Esophagus muscularis mucosa (tissue), 4 donors: ENCODE results near the gene RHBDD2. TPM values are rescaled to one million over a fixed set of nuclear protein-coding genes. Genes with fewer than 3 reads are reported as not detected.

Experiments used
- DNase-seq: peaks from one replicate; pipeline ENCODE4 v3.0.0-alpha.2; 2017; ENCODE audit errors: extremely low spot score
- H3K27ac ChIP-seq, 4 donors: fragments of 200-600 bp; sonication (generic); replicated peaks in 1 of 4; 1 replicate in 3 of 4; 2 replicates in 1 of 4; pipeline ENCODE4 v1.5.1; 2016 to 2019; ENCODE audit warnings: mild to moderate bottlenecking in 1 of 4
- H3K27me3 ChIP-seq, 4 donors: fragments of 200-600 bp; sonication (generic); one replicate each; pipeline versions ENCODE4 v1.5.1 to v1.6.0; 2016 to 2019
- H3K36me3 ChIP-seq, 4 donors: fragments of 200-600 bp; sonication (generic); one replicate each; pipeline ENCODE4 v1.5.1; 2016 to 2019
- H3K4me1 ChIP-seq, 4 donors: fragments of 200-600 bp; sonication (generic); one replicate each; pipeline ENCODE4 v1.5.1; 2016 to 2019
- H3K4me3 ChIP-seq, 4 donors: fragments of 200-600 bp; sonication (generic); 1 replicate in 2 of 4; 2 replicates in 2 of 4; pipeline ENCODE4 v1.5.1; 2016 to 2019; ENCODE audit warnings: mild to moderate bottlenecking in 4 of 4, moderate library complexity in 1 of 4
- H3K9me3 ChIP-seq, 4 donors: fragments of 200-600 bp; sonication (generic); 1 replicate in 3 of 4; 2 replicates in 1 of 4; pipeline ENCODE4 v1.5.1; 2016 to 2019
- CTCF ChIP-seq, 3 experiments: fragments of 200-600 bp in 2 of 3; fragments of 450-650 bp in 1 of 3; sonication (generic) in 2 of 3; IDR thresholded peaks; one replicate each; pipeline ENCODE4 v1.5.1; 2017 to 2019; ENCODE audit warnings: antibody characterized with exemption in 3 of 3, mild to moderate bottlenecking in 2 of 3, moderate library complexity in 1 of 3
- EP300 ChIP-seq: sonication (generic); formaldehyde crosslinking; IDR thresholded peaks from one replicate; pipeline ENCODE4 v1.6.1; 2017; ENCODE audit warnings: antibody characterized with exemption
- POLR2A ChIP-seq: fragments of 450-650 bp; IDR thresholded peaks from one replicate; pipeline ENCODE4 v1.6.1; 2017; ENCODE audit warnings: antibody characterized with exemption, moderate library complexity, mild to moderate bottlenecking, low read depth
- POLR2AphosphoS5 ChIP-seq, 2 donors: sonication (generic); formaldehyde crosslinking; IDR thresholded peaks; one replicate each; pipeline ENCODE4 v1.6.1; 2017; ENCODE audit warnings: antibody characterized with exemption in 2 of 2
- WGBS: methylation state at CpG from one replicate; pipeline ENCODE4 v1.1.5; 2018; 5-methylcytosine and 5-hydroxymethylcytosine counted together
- intact Hi-C: fragments of 100-400 bp; cut with DNase I; formaldehyde crosslinking; loops from one replicate; pipeline ENCODE4 v1.15.1; 2023
- total RNA-seq, 4 donors: library from RNA; depleted of rRNA; stranded (reverse); fragments of >200 nt; gene quantifications; one replicate each; pipeline versions ENCODE4 v1.1.0 to v1.2.1, GENCODE V29; 2016

The RHBDD2 gene
- total RNA-seq, 4 donors from 2014 or later: 19.1 to 40.2 (median 32.6) TPM

- Histone ChIP-seq H3K9me3 (no peaks in the 10 kb centered on the region), H3K4me1 (peaks cover 0 to 8% (median 4%) of the 10 kb centered on the region in 4 donors), H3K27ac (peak overlapping the region in 2 of 4 donors; percentile 40 to 47), H3K36me3 (peaks cover 6 to 16% (median 12%) of the 10 kb centered on the region in 4 donors), H3K4me3 (no peak overlapping the region), H3K27me3 (no peaks in the 10 kb centered on the region)
- TF ChIP-seq EP300 (no peak), POLR2AphosphoS5 (IDR thresholded peaks at IDR 0.05) (peak; percentile 48 to 50)
- intact Hi-C loops: no loop called here
- 64% methylated on average over 15 of the region's 15 CpGs for WGBS
- DNase-seq: no peak
Measured at GRCh38 chr7:75892634-75893272, 13.9 kb downstream of the RHBDD2 start.

GRCh38 chr7:75896803-75897327 lies 18.0 kb downstream of the RHBDD2 start:
- no peaks in the 10 kb centered on the region for H3K27me3 ChIP-seq
- no peaks in the 10 kb centered on the region for H3K36me3 ChIP-seq
- no peak overlapping the region for H3K27ac ChIP-seq
- intact Hi-C loops: no loop called here
- TF ChIP-seq POLR2AphosphoS5 (IDR thresholded peaks at IDR 0.05): no peak
- no peak for TF ChIP-seq EP300
- TF ChIP-seq POLR2A: no peak
- TF ChIP-seq CTCF (IDR thresholded peaks at IDR 0.05): no peak
- peaks cover 0 to 8% (median 4%) of the 10 kb centered on the region in 4 donors for H3K4me1 ChIP-seq
- WGBS: 100% methylated on average over 3 of the region's 6 CpGs
- H3K4me3 ChIP-seq: no peak overlapping the region
- no peak for DNase-seq
- no peaks in the 10 kb centered on the region for H3K9me3 ChIP-seq

- Histone ChIP-seq H3K27me3 (no peaks in the 10 kb centered on the region), H3K4me3 (no peak overlapping the region), H3K9me3 (no peaks in the 10 kb centered on the region), H3K4me1 (peaks cover 0 to 5% (median 3%) of the 10 kb centered on the region in 4 donors), H3K36me3 (no peaks in the 10 kb centered on the region), H3K27ac (no peak overlapping the region)
- intact Hi-C loops: no loop called here
- TF ChIP-seq POLR2AphosphoS5 (IDR thresholded peaks at IDR 0.05) (no peak), EP300 (no peak), POLR2A (no peak), CTCF (IDR thresholded peaks at IDR 0.05) (no peak)
- WGBS: 93% methylated on average over 9 of the region's 9 CpGs
- DNase-seq: no peak
Measured at GRCh38 chr7:75900617-75901315, 21.9 kb downstream of the RHBDD2 start.

- H3K4me1 ChIP-seq: peaks cover 0 to 8% (median 6%) of the 10 kb centered on the region in 4 donors
- H3K27me3 ChIP-seq: no peaks in the 10 kb centered on the region
- no peaks in the 10 kb centered on the region for H3K36me3 ChIP-seq
- intact Hi-C loops: no loop called here
- TF ChIP-seq POLR2AphosphoS5 (IDR thresholded peaks at IDR 0.05) (peak; percentile 35 to 59), EP300 (no peak), POLR2A (no peak), CTCF (IDR thresholded peaks at IDR 0.05) (no peak)
- no peak for DNase-seq
- WGBS: 48% methylated on average over 17 of the region's 17 CpGs
- peak overlapping the region in 3 of 4 donors; percentile 7 to 54 (median 50) for H3K27ac ChIP-seq
- H3K4me3 ChIP-seq: no peak overlapping the region
- H3K9me3 ChIP-seq: no peaks in the 10 kb centered on the region
Measured at GRCh38 chr7:75905785-75906604, 27.2 kb downstream of the RHBDD2 start.
